NCI-H2171 treated with DMSO at 0.1 percent for 48 hours (cell line): ENCODE results near the gene ADGRG3.
A peak's percentile ranks its signal among the peaks of the same experiment; 100 is the strongest.
"Not testable (repeated sequence)": the region's sequence is repeated elsewhere in the genome, so short reads cannot be mapped to it uniquely, and the experiment has no call there.

Experiments used
- DNase-seq: peaks from one replicate; lab custom pipeline; 2025; lab: John Stamatoyannopoulos, UW

Gene ADGRG3

GRCh38 chr16:57697896-57698537 is 29.9 kb downstream of the ADGRG3 start:
- DNase-seq = no peak

- no peak for DNase-seq
Observed at GRCh38 chr16:57698812-57699405, 30.8 kb downstream of the ADGRG3 start.

GRCh38 chr16:57699481-57699880 is 31.4 kb downstream of the ADGRG3 start:
- no peak for DNase-seq

GRCh38 chr16:57699899-57700298 is 31.8 kb downstream of the ADGRG3 start:
- no peak for DNase-seq

GRCh38 chr16:57700781-57701551 is 32.9 kb downstream of the ADGRG3 start:
- DNase-seq = no peak

GRCh38 chr16:57701759-57702371 is 33.8 kb downstream of the ADGRG3 start:
- DNase-seq = no peak

- no peak for DNase-seq
Observed at GRCh38 chr16:57703416-57704010, 35.4 kb downstream of the ADGRG3 start.

- DNase-seq = no peak
Observed at GRCh38 chr16:57704011-57704904, 36.2 kb downstream of the ADGRG3 start.

- DNase-seq = no peak
Observed at GRCh38 chr16:57704905-57705852, 37.1 kb downstream of the ADGRG3 start.

- DNase-seq = no peak
Observed at GRCh38 chr16:57706717-57707116, 38.6 kb downstream of the ADGRG3 start.

GRCh38 chr16:57707331-57707730 is 39.2 kb downstream of the ADGRG3 start:
- no peak for DNase-seq

GRCh38 chr16:57708168-57708567 is 40.1 kb downstream of the ADGRG3 start:
- DNase-seq = no peak

- DNase-seq = no peak
Observed at GRCh38 chr16:57709663-57710062, 41.6 kb downstream of the ADGRG3 start.

- peak; percentile 98 for DNase-seq
Observed at GRCh38 chr16:57711346-57711745, 43.2 kb downstream of the ADGRG3 start.

- DNase-seq = peak; percentile 78
Observed at GRCh38 chr16:57711993-57712392, 43.9 kb downstream of the ADGRG3 start.

- DNase-seq = not testable (repeated sequence)
Observed at GRCh38 chr16:57712569-57712968, 44.5 kb downstream of the ADGRG3 start.

- no peak for DNase-seq
Observed at GRCh38 chr16:57713596-57713995, 45.5 kb downstream of the ADGRG3 start.

GRCh38 chr16:57714047-57714446 is 45.9 kb downstream of the ADGRG3 start:
- no peak for DNase-seq

- DNase-seq = no peak
Observed at GRCh38 chr16:57720142-57720575, 52.1 kb downstream of the ADGRG3 start.
